SK-N-SH (cell line): ENCODE data around the gene HJV. TPM values are rescaled to one million over a fixed set of nuclear protein-coding genes. Genes with fewer than 3 reads are reported as not detected.
A peak's percentile ranks its signal among the peaks of the same experiment; 100 is the strongest.

ENCODE experiments used
- CTCF ChIA-PET: fragments of 300-600, 350-600 bp; formaldehyde crosslinking; extraction: SDS; loops from one replicate; lab custom pipeline; 2021; lab: Yijun Ruan, JAX
- POLR2A ChIA-PET: fragments of 350-600 bp; sonication (Branson Sonifier 250); formaldehyde crosslinking; extraction: SDS; loops from one replicate; lab custom pipeline; 2020; ENCODE audit warnings: antibody characterized with exemption, inconsistent platforms; lab: Yijun Ruan, JAX
- DNase-seq: peaks from one replicate; pipeline ENCODE4 v3.0.0; 2012
- H2AFZ ChIP-seq: fragments of 200-600 bp; sonication (generic); 2 replicates; pipeline ENCODE4 v1.8.1; 2016; ENCODE audit warnings: antibody characterized with exemption, mild to moderate bottlenecking, low read depth
- H3F3A ChIP-seq: fragments of 200-600 bp; sonication (generic); replicated peaks from 2 replicates; pipeline ENCODE3; 2016; ENCODE audit warnings: antibody characterized with exemption, mild to moderate bottlenecking; ENCODE audit not compliant: insufficient read depth
- H3K27ac ChIP-seq, 2 experiments: fragments of 200-500 bp in 1 of 2; fragments of 200-600 bp in 1 of 2; sonication (Bioruptor generic) in 1 of 2; sonication (generic), shearing (Covaris generic) in 1 of 2; 2 replicates each; pipeline versions ENCODE4 v1.5.1 to v1.6.1; 2014 to 2016; ENCODE audit warnings: low read depth in 2 of 2, inconsistent platforms in 1 of 2, low read length in 1 of 2, mild to moderate bottlenecking in 1 of 2, mixed read lengths in 1 of 2
- H3K27me3 ChIP-seq: fragments of 200-600 bp; sonication (generic), shearing (Covaris generic); 2 replicates; pipeline ENCODE4 v1.6.1; 2016; ENCODE audit warnings: mixed run types; ENCODE audit not compliant: insufficient read depth
- H3K36me3 ChIP-seq, 2 experiments: fragments of 200-500 bp in 1 of 2; fragments of 200-600 bp in 1 of 2; sonication (Bioruptor generic) in 1 of 2; sonication (generic) in 1 of 2; replicated peaks in 1 of 2; 2 replicates each; pipeline versions ENCODE3 to v1.5.1; 2014 to 2016; ENCODE audit warnings: low read length in 1 of 2, mild to moderate bottlenecking in 1 of 2; ENCODE audit not compliant: insufficient read depth in 2 of 2, control insufficient read depth in 1 of 2
- H3K4me1 ChIP-seq, 2 experiments: fragments of 200-500 bp in 1 of 2; fragments of 200-600 bp in 1 of 2; sonication (Bioruptor generic) in 1 of 2; sonication (generic), shearing (Covaris generic) in 1 of 2; 2 replicates each; pipeline versions ENCODE4 v1.5.1 to v1.6.1; 2014 to 2016; ENCODE audit warnings: low read depth in 1 of 2, low read length in 1 of 2, mixed run types in 1 of 2; ENCODE audit not compliant: insufficient read depth in 2 of 2, control insufficient read depth in 1 of 2
- H3K4me2 ChIP-seq: fragments of 200-600 bp; sonication (generic), shearing (Covaris generic); 2 replicates; pipeline ENCODE4 v1.6.1; 2017; ENCODE audit warnings: mixed run types
- H3K4me3 ChIP-seq, 2 experiments: fragments of 200-500 bp in 1 of 2; fragments of 200-600 bp in 1 of 2; sonication (Bioruptor generic) in 1 of 2; sonication (generic), shearing (Covaris generic) in 1 of 2; 2 replicates each; pipeline versions ENCODE4 v1.5.1 to v1.8.1; 2014 to 2016; ENCODE audit warnings: low read depth in 2 of 2, inconsistent platforms in 1 of 2, low read length in 1 of 2, mild to moderate bottlenecking in 1 of 2, mixed read lengths in 1 of 2, moderate library complexity in 1 of 2
- H3K79me2 ChIP-seq: fragments of 200-600 bp; sonication (generic); 2 replicates; pipeline ENCODE4 v1.8.1; 2017; ENCODE audit warnings: mild to moderate bottlenecking; ENCODE audit not compliant: insufficient read depth
- H3K9ac ChIP-seq: fragments of 200-600 bp; sonication (generic); 2 replicates; pipeline ENCODE4 v1.6.1; 2017; ENCODE audit warnings: mixed run types
- H3K9me2 ChIP-seq: fragments of 200-600 bp; sonication (generic); 2 replicates; pipeline ENCODE4 v1.6.1; 2017; ENCODE audit warnings: mixed run types
- H3K9me3 ChIP-seq: fragments of 200-600 bp; sonication (generic); 2 replicates; pipeline ENCODE4 v1.6.1; 2017; ENCODE audit warnings: mixed run types, mild to moderate bottlenecking, moderate library complexity
- H4K20me1 ChIP-seq: fragments of 200-600 bp; sonication (generic); 2 replicates; pipeline ENCODE4 v1.6.1; 2017; ENCODE audit warnings: mild to moderate bottlenecking, mixed run types; ENCODE audit not compliant: insufficient read depth
- CHD2 ChIP-seq: fragments of 150-350 bp; IDR thresholded peaks from 2 replicates; pipeline ENCODE4 v1.6.1; 2018; ENCODE audit warnings: low read length; ENCODE audit not compliant: partially characterized antibody
- FOXJ3 ChIP-seq: sonication (generic); formaldehyde crosslinking; IDR thresholded peaks from 2 replicates; pipeline ENCODE4 v1.5.1; 2020; ENCODE audit warnings: mild to moderate bottlenecking, missing genetic modification reagents
- MXI1 ChIP-seq: IDR thresholded peaks from 2 replicates; pipeline ENCODE4 v1.6.1; 2012; ENCODE audit warnings: mild to moderate bottlenecking, low read depth, low read length, improper control_type of control experiment
- NFIC ChIP-seq: IDR thresholded peaks from 2 replicates; pipeline ENCODE4 v1.4.0; 2012; ENCODE audit warnings: borderline replicate concordance
- NRF1 ChIP-seq: IDR thresholded peaks from 2 replicates; pipeline ENCODE4 v1.6.1; 2012; ENCODE audit warnings: low read depth, mild to moderate bottlenecking, low read length
- POLR2AphosphoS5 ChIP-seq: IDR thresholded peaks from 2 replicates; pipeline ENCODE4 v1.6.1; 2012; ENCODE audit warnings: low read depth, low read length
- RAD21 ChIP-seq: IDR thresholded peaks from 2 replicates; pipeline ENCODE4 v1.6.1; 2012; ENCODE audit warnings: mild to moderate bottlenecking, low read length
- RCOR1 ChIP-seq: fragments of 150-350 bp; IDR thresholded peaks from 2 replicates; pipeline ENCODE4 v1.6.1; 2017; ENCODE audit warnings: antibody characterized with exemption, low read length
- RFX5 ChIP-seq: IDR thresholded peaks from 2 replicates; pipeline ENCODE4 v1.6.1; 2012; ENCODE audit warnings: mild to moderate bottlenecking, improper control_type of control experiment, low read length
- SIN3A ChIP-seq: IDR thresholded peaks from 2 replicates; pipeline ENCODE4 v1.6.1; 2012; ENCODE audit warnings: low read depth, mild to moderate bottlenecking, low read length, moderate library complexity, borderline replicate concordance
- SMC3 ChIP-seq: IDR thresholded peaks from 2 replicates; pipeline ENCODE4 v1.6.1; 2012; ENCODE audit warnings: low read depth, low read length, improper control_type of control experiment
- TCF12 ChIP-seq: IDR thresholded peaks from 2 replicates; pipeline ENCODE4 v1.4.0; 2012
- YY1 ChIP-seq: IDR thresholded peaks from 2 replicates; pipeline ENCODE4 v1.4.0; 2012; ENCODE audit warnings: low read depth, mild to moderate bottlenecking
- WGBS: methylation state at CpG from one replicate; pipeline ENCODE4 v1.1.6; 2017; ENCODE audit warnings: low lambda C conversion rate; 5-methylcytosine and 5-hydroxymethylcytosine counted together
- polyA plus RNA-seq, 3 experiments: library from polyadenylated mRNA; depleted of rRNA; stranded (reverse); fragments of >200 nt; gene quantifications; 2 replicates each; pipeline ENCODE4 v1.2.3, GENCODE V29; 2012
- TF ChIP-seq, protein P1 (sequence below): fragments of 200-600 bp; sonication (generic); IDR thresholded peaks from 2 replicates; pipeline ENCODE4 v1.6.1; 2017; ENCODE audit warnings: antibody characterized with exemption, mild to moderate bottlenecking, moderate library complexity
- TF ChIP-seq, protein P2 (sequence below): IDR thresholded peaks from 2 replicates; pipeline ENCODE4 v1.4.0; 2012; ENCODE audit warnings: low read depth
- TF ChIP-seq, protein P3 (sequence below): fragments of 150-350 bp; IDR thresholded peaks from 2 replicates; pipeline ENCODE4 v1.6.1; 2017; ENCODE audit warnings: antibody characterized with exemption, low read length, low read depth, borderline replicate concordance
- TF ChIP-seq, protein P4 (sequence below): IDR thresholded peaks from 2 replicates; pipeline ENCODE4 v1.6.1; 2012; ENCODE audit warnings: mild to moderate bottlenecking, low read depth, low read length, moderate library complexity
- TF ChIP-seq, protein P5 (sequence below): fragments of 150-350 bp; IDR thresholded peaks from 2 replicates; pipeline ENCODE4 v1.6.1; 2016; ENCODE audit warnings: mild to moderate bottlenecking, low read depth, low read length

HJV gene
- polyA plus RNA-seq, 1 of the 3 experiments (the other 2 are of a cell fraction): 0.05 TPM

DNA sequence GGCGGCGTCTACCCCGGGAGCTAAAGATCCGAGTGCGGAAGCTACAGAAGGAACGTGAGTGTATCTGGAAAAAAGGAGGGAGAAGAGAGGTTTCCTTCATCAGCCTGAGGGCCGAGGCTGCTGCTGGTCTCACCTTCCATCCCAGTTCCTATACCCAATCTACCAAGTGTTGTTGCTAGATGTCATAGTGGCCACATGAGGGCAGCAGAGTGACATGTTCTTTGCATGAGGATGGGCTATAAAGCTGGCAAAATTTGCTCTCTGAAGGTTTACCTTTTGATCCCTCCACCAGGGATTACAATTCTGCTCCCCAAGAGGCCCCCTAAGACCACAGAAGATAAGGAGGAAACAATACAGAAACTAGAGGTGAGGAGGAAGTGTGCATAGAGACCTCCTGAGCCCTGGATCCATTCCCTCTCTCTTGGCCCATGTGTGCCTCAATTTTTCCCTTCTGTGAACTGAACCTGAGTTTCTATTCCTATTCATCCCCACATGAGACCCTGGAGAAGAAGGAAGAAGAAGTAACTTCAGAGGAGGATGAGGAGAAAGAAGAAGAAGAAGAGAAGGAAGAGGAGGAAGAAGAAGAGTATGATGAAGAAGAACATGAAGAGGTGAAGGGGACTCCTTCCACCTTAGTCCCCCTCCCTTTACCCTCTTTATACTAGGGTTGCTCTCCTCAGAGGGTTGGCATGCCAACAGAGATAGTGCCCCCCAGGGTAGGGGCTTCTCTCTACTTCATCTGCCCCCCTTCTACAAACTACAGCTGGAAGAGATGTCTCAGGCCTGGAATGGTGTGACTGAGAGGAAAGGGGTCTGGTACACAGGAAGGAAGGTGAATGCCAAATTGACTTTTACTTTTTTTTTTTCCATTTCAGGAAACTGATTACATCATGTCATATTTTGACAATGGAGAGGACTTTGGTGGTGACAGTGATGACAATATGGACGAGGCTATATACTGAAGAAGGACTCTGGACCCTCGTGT, 43.8 kb downstream of the HJV start:
- Histone ChIP-seq H3F3A (peaks cover 22% of the 10 kb centered on the region), H3K4me1 (peaks cover 27% of the 10 kb centered on the region in 2 experiments), H3K27ac (peak overlapping the region; percentile 92 to 99), H2AFZ (peak overlapping the region; percentile 73)
- WGBS: 26% methylated on average over 9 of the region's 9 CpGs
- TF ChIP-seq TCF12 (no peak), SIN3A (no peak), CHD2 (no peak), YY1 (no peak), RCOR1 (no peak), SMC3 (peak; percentile 91), NFIC (no peak), MXI1 (no peak), POLR2AphosphoS5 (no peak; the same call in 1 of the 2 replicates), RAD21 (peak; percentile 95), NRF1 (no peak), FOXJ3 (CRISPR knock-in tag) (no peak), RFX5 (no peak)
- TF ChIP-seq, protein P1, sequence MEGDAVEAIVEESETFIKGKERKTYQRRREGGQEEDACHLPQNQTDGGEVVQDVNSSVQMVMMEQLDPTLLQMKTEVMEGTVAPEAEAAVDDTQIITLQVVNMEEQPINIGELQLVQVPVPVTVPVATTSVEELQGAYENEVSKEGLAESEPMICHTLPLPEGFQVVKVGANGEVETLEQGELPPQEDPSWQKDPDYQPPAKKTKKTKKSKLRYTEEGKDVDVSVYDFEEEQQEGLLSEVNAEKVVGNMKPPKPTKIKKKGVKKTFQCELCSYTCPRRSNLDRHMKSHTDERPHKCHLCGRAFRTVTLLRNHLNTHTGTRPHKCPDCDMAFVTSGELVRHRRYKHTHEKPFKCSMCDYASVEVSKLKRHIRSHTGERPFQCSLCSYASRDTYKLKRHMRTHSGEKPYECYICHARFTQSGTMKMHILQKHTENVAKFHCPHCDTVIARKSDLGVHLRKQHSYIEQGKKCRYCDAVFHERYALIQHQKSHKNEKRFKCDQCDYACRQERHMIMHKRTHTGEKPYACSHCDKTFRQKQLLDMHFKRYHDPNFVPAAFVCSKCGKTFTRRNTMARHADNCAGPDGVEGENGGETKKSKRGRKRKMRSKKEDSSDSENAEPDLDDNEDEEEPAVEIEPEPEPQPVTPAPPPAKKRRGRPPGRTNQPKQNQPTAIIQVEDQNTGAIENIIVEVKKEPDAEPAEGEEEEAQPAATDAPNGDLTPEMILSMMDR: peak; percentile 87
- TF ChIP-seq, protein P2, sequence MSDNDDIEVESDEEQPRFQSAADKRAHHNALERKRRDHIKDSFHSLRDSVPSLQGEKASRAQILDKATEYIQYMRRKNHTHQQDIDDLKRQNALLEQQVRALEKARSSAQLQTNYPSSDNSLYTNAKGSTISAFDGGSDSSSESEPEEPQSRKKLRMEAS: no peak
- TF ChIP-seq, protein P3, sequence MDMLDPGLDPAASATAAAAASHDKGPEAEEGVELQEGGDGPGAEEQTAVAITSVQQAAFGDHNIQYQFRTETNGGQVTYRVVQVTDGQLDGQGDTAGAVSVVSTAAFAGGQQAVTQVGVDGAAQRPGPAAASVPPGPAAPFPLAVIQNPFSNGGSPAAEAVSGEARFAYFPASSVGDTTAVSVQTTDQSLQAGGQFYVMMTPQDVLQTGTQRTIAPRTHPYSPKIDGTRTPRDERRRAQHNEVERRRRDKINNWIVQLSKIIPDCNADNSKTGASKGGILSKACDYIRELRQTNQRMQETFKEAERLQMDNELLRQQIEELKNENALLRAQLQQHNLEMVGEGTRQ: no peak
- TF ChIP-seq, protein P4, sequence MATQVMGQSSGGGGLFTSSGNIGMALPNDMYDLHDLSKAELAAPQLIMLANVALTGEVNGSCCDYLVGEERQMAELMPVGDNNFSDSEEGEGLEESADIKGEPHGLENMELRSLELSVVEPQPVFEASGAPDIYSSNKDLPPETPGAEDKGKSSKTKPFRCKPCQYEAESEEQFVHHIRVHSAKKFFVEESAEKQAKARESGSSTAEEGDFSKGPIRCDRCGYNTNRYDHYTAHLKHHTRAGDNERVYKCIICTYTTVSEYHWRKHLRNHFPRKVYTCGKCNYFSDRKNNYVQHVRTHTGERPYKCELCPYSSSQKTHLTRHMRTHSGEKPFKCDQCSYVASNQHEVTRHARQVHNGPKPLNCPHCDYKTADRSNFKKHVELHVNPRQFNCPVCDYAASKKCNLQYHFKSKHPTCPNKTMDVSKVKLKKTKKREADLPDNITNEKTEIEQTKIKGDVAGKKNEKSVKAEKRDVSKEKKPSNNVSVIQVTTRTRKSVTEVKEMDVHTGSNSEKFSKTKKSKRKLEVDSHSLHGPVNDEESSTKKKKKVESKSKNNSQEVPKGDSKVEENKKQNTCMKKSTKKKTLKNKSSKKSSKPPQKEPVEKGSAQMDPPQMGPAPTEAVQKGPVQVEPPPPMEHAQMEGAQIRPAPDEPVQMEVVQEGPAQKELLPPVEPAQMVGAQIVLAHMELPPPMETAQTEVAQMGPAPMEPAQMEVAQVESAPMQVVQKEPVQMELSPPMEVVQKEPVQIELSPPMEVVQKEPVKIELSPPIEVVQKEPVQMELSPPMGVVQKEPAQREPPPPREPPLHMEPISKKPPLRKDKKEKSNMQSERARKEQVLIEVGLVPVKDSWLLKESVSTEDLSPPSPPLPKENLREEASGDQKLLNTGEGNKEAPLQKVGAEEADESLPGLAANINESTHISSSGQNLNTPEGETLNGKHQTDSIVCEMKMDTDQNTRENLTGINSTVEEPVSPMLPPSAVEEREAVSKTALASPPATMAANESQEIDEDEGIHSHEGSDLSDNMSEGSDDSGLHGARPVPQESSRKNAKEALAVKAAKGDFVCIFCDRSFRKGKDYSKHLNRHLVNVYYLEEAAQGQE: no peak
- TF ChIP-seq, protein P5, sequence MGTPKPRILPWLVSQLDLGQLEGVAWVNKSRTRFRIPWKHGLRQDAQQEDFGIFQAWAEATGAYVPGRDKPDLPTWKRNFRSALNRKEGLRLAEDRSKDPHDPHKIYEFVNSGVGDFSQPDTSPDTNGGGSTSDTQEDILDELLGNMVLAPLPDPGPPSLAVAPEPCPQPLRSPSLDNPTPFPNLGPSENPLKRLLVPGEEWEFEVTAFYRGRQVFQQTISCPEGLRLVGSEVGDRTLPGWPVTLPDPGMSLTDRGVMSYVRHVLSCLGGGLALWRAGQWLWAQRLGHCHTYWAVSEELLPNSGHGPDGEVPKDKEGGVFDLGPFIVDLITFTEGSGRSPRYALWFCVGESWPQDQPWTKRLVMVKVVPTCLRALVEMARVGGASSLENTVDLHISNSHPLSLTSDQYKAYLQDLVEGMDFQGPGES: no peak
- TF ChIP-seq, all 33 proteins: peak for 3
- DNase-seq: peak; percentile 82
- ChIA-PET POLR2A (interaction anchor here (0.6 to 1.5 kb wide), 2 partner anchors 29 to 61 kb away, joined by 4 to 5 read pairs; no protein-coding TSS in a partner anchor), CTCF (interaction anchor here (0.7 to 8.2 kb wide), 39 partner anchors 10 to 151 kb away, joined by 3 to 187 read pairs (median 6); partner anchors contain the start of genes ANKRD34A, HJV, LIX1L and NUDT17)
- peaks cover 0 to 5% of the 10 kb centered on the region in 2 experiments for H3K36me3 ChIP-seq
- H3K79me2 ChIP-seq: no peaks in the 10 kb centered on the region
- H3K9me2 ChIP-seq: no peaks in the 10 kb centered on the region
- no peaks in the 10 kb centered on the region for H4K20me1 ChIP-seq
- H3K9ac ChIP-seq: peak overlapping the region; percentile 67
- H3K4me2 ChIP-seq: peak overlapping the region; percentile 72
- no peaks in the 10 kb centered on the region for H3K27me3 ChIP-seq
- no peak overlapping the region; a peak in 1 of 4 replicates for H3K4me3 ChIP-seq
- no peaks in the 10 kb centered on the region for H3K9me3 ChIP-seq
